ENCODE data around the gene CRYBG3.
"Not testable (repeated sequence)": the region's sequence is repeated elsewhere in the genome, so short reads cannot be mapped to it uniquely, and the experiment has no call there.

Gene CRYBG3

GRCh38 chr3:97896129-97896528 lies 74.3 kb downstream of the CRYBG3 start:
- no peaks in the 10 kb centered on the region for H3K27me3 ChIP-seq
- H3K4me3 ChIP-seq: no peak overlapping the region
- peaks cover 6 to 41% (median 17%) of the 10 kb centered on the region in 3 donors for H3K36me3 ChIP-seq
- intact Hi-C loops (cut with DNase I; ENCODE audit: low total_unique reads): no loop called here
- H3K27ac ChIP-seq: no peak overlapping the region
- TF ChIP-seq, protein P1, sequence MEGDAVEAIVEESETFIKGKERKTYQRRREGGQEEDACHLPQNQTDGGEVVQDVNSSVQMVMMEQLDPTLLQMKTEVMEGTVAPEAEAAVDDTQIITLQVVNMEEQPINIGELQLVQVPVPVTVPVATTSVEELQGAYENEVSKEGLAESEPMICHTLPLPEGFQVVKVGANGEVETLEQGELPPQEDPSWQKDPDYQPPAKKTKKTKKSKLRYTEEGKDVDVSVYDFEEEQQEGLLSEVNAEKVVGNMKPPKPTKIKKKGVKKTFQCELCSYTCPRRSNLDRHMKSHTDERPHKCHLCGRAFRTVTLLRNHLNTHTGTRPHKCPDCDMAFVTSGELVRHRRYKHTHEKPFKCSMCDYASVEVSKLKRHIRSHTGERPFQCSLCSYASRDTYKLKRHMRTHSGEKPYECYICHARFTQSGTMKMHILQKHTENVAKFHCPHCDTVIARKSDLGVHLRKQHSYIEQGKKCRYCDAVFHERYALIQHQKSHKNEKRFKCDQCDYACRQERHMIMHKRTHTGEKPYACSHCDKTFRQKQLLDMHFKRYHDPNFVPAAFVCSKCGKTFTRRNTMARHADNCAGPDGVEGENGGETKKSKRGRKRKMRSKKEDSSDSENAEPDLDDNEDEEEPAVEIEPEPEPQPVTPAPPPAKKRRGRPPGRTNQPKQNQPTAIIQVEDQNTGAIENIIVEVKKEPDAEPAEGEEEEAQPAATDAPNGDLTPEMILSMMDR (IDR thresholded peaks at IDR 0.05): no peak
- H3K9me3 ChIP-seq: no peaks in the 10 kb centered on the region
- no peak for DNase-seq
- no peaks in the 10 kb centered on the region for H3K4me1 ChIP-seq

DNA sequence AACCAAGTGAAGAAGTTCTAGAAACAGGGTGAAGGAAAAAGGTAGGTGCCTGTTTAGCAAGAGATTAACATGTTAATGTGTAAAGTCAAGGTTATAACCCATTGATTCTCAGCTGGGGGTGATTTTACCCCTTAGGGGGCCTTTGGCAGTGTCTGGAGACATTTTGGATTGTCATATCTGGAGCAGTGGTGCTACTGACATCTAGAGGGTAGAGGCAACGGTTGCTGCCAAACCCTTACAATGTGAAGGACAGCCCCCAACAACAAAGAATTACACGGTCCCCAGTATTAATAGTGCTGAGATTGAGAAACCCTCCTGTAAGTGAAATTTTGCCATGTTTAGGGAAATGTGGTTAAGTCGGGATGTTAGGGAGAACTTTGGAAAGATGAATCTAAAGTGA lies 74.7 kb downstream of the CRYBG3 start:
- peaks cover 6 to 39% (median 13%) of the 10 kb centered on the region in 3 donors for H3K36me3 ChIP-seq

GRCh38 chr3:97899331-97899730 lies 77.5 kb downstream of the CRYBG3 start:
- TF ChIP-seq, protein P1 (IDR thresholded peaks at IDR 0.05): no peak
- H3K9me3 ChIP-seq: no peaks in the 10 kb centered on the region
- H3K4me1 ChIP-seq: no peaks in the 10 kb centered on the region
- no peak overlapping the region for H3K27ac ChIP-seq
- H3K36me3 ChIP-seq: peaks cover 6 to 26% (median 6%) of the 10 kb centered on the region in 3 donors
- DNase-seq: no peak
- intact Hi-C loops (cut with DNase I; ENCODE audit: low total_unique reads): no loop called here
- H3K27me3 ChIP-seq: no peaks in the 10 kb centered on the region
- H3K4me3 ChIP-seq: no peak overlapping the region

More for the DNA sequence above, 74.7 kb downstream of the CRYBG3 start:
- Histone ChIP-seq H3K27me3 (no peaks in the 10 kb centered on the region), H3K27ac (no peak overlapping the region), H3K4me3 (no peak overlapping the region), H3K4me1 (no peaks in the 10 kb centered on the region), H3K9me3 (no peaks in the 10 kb centered on the region)
- TF ChIP-seq, protein P1 (IDR thresholded peaks at IDR 0.05): no peak
- intact Hi-C loops (cut with DNase I; ENCODE audit: low total_unique reads): no loop called here
- no peak for DNase-seq

- intact Hi-C loops (cut with DNase I; ENCODE audit: low total_unique reads): no loop called here
- Histone ChIP-seq H3K36me3 (peaks cover under 1 to 16% (median under 1%) of the 10 kb centered on the region in 3 donors), H3K27me3 (no peaks in the 10 kb centered on the region), H3K4me3 (no peak overlapping the region), H3K9me3 (no peaks in the 10 kb centered on the region), H3K4me1 (no peaks in the 10 kb centered on the region), H3K27ac (peak overlapping the region in 1 of 2 donors; percentile 4)
- DNase-seq: no peak
- TF ChIP-seq, protein P1 (IDR thresholded peaks at IDR 0.05): no peak
Observed at GRCh38 chr3:97901313-97902248, 79.8 kb downstream of the CRYBG3 start.

DNA sequence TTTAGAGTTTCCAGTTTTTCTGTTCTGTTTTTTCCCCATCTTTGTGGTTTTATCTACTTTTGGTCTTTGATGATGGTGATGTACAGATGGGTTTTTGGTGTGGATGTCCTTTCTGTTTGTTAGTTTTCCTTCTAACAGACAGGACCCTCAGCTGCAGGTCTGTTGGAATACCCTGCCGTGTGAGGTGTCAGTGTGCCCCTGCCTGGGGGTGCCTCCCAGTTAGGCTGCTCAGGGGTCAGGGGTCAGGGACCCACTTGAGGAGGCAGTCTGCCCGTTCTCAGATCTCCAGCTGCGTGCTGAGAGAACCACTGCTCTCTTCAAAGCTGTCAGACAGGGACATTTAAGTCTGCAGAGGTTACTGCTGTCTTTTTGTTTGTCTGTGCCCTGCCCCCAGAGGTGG lies 88.0 kb downstream of the CRYBG3 start:
- DNase-seq, H3K27me3 ChIP-seq, H3K27ac ChIP-seq, H3K9me3 ChIP-seq, H3K4me3 ChIP-seq, H3K4me1 ChIP-seq: not testable (repeated sequence)
- peaks cover 7 to 23% (median 10%) of the 10 kb centered on the region in 3 donors for H3K36me3 ChIP-seq
- intact Hi-C loops (cut with DNase I; ENCODE audit: low total_unique reads): loop anchor here (10.0 kb wide), 1 partner anchor 45 kb away; no protein-coding TSS in a partner anchor

- H3K4me1 ChIP-seq, H3K9me3 ChIP-seq, DNase-seq, H3K4me3 ChIP-seq, H3K27me3 ChIP-seq, H3K27ac ChIP-seq: not testable (repeated sequence)
- intact Hi-C loops (cut with DNase I; ENCODE audit: low total_unique reads): loop anchor here (10.0 kb wide), 1 partner anchor 46 kb away; no protein-coding TSS in a partner anchor
- peaks cover 12 to 28% (median 12%) of the 10 kb centered on the region in 3 donors for H3K36me3 ChIP-seq
Observed at GRCh38 chr3:97910236-97910831, 88.5 kb downstream of the CRYBG3 start.
